GM23338 (cell line): Measurements from ENCODE around the gene COG7. TPM values are rescaled to one million over a fixed set of nuclear protein-coding genes. Genes with fewer than 3 reads are reported as not detected.

Source experiments
- ATAC-seq: fragments of 200-7000 bp; cut with Tn5 transposase; 3 replicates; pipeline ENCODE4 v1.9.1; 2020
- DNase-seq: peaks from one replicate; pipeline ENCODE4 v3.0.0-alpha.2; 2015; ENCODE audit warnings: low spot score
- H2AFZ ChIP-seq: fragments of 200-600 bp; sonication (generic); 2 replicates; pipeline ENCODE4 v1.8.0; 2016; ENCODE audit warnings: antibody characterized with exemption, mild to moderate bottlenecking, moderate library complexity
- H3F3A ChIP-seq: fragments of 200-600 bp; sonication (generic); replicated peaks from 2 replicates; pipeline ENCODE4 v1.8.0; 2017; ENCODE audit warnings: antibody characterized with exemption, mixed run types, low read depth
- H3K27ac ChIP-seq: fragments of 200-600 bp; sonication (generic); 2 replicates; pipeline ENCODE4 v1.6.1; 2016; ENCODE audit warnings: low read depth
- H3K27me3 ChIP-seq: fragments of 200-600 bp; sonication (generic); 2 replicates; pipeline ENCODE4 v1.8.0; 2016; ENCODE audit warnings: mild to moderate bottlenecking, mixed run types, moderate library complexity; ENCODE audit not compliant: insufficient read depth
- H3K36me3 ChIP-seq: fragments of 200-600 bp; sonication (generic); 2 replicates; pipeline ENCODE4 v1.8.0; 2016; ENCODE audit warnings: mild to moderate bottlenecking; ENCODE audit not compliant: insufficient read depth
- H3K4me1 ChIP-seq: fragments of 200-600 bp; sonication (generic); 2 replicates; pipeline ENCODE4 v1.8.0; 2016; ENCODE audit warnings: mild to moderate bottlenecking, moderate library complexity; ENCODE audit not compliant: insufficient read depth
- H3K4me2 ChIP-seq: fragments of 200-600 bp; sonication (generic); 2 replicates; pipeline ENCODE4 v1.7.1; 2017; ENCODE audit warnings: mixed run types
- H3K4me3 ChIP-seq: fragments of 200-600 bp; sonication (generic); 2 replicates; pipeline ENCODE4 v1.6.1; 2016; ENCODE audit warnings: mixed run types
- H3K79me2 ChIP-seq: fragments of 200-600 bp; sonication (generic); replicated peaks from 2 replicates; pipeline ENCODE4 v1.8.0; 2017; ENCODE audit warnings: mild to moderate bottlenecking; ENCODE audit not compliant: insufficient read depth
- H3K9me2 ChIP-seq: fragments of 200-600 bp; sonication (generic); 2 replicates; pipeline ENCODE4 v1.8.0; 2017; ENCODE audit not compliant: insufficient read depth
- H4K20me1 ChIP-seq: fragments of 200-600 bp; sonication (generic); replicated peaks from 2 replicates; pipeline ENCODE4 v1.8.0; 2017; ENCODE audit warnings: mild to moderate bottlenecking; ENCODE audit not compliant: insufficient read depth
- H3K27ac Mint-ChIP-seq: 2 replicates; pipeline ENCODE4 v1.8.0; 2020; ENCODE audit warnings: inconsistent platforms, mild to moderate bottlenecking, moderate library complexity, mixed read lengths
- H3K27me3 Mint-ChIP-seq: 3 replicates; pipeline ENCODE4 v1.8.0; 2022; ENCODE audit warnings: low read depth, mild to moderate bottlenecking, moderate library complexity, mixed read lengths, inconsistent platforms; ENCODE audit not compliant: insufficient read depth, poor library complexity
- H3K36me3 Mint-ChIP-seq: 3 replicates; pipeline ENCODE4 v1.8.0; 2021; ENCODE audit warnings: low read depth, mild to moderate bottlenecking, inconsistent platforms, moderate library complexity, mixed read lengths
- H3K4me1 Mint-ChIP-seq: 3 replicates; pipeline ENCODE4 v1.8.0; 2020; ENCODE audit warnings: mild to moderate bottlenecking, inconsistent platforms, mixed read lengths
- H3K4me3 Mint-ChIP-seq: 3 replicates; pipeline ENCODE4 v1.8.0; 2021; ENCODE audit warnings: moderate library complexity, mild to moderate bottlenecking, inconsistent platforms, mixed read lengths
- H3K9me3 Mint-ChIP-seq: 3 replicates; pipeline ENCODE4 v1.8.0; 2020; ENCODE audit warnings: moderate library complexity, mild to moderate bottlenecking, inconsistent platforms, mixed read lengths
- CREB1 ChIP-seq: fragments of 250-450 bp; sonication (Bioruptor Pico); IDR thresholded peaks from 2 replicates; pipeline ENCODE4 v1.5.0; 2020; ENCODE audit warnings: low read depth, mild to moderate bottlenecking, moderate library complexity
- CTCF ChIP-seq, 2 experiments: fragments of 200-600 bp in 1 of 2; sonication (generic) in 1 of 2; conservative IDR thresholded peaks; 2 replicates each; pipeline versions ENCODE4 v1.5.1 to v1.6.1; 2016 to 2017; ENCODE audit warnings: antibody characterized with exemption in 2 of 2, low read depth in 2 of 2, mild to moderate bottlenecking in 2 of 2, moderate library complexity in 1 of 2
- ETS1 ChIP-seq: IDR thresholded peaks from 2 replicates; pipeline ENCODE4 v1.6.1; 2016; ENCODE audit warnings: antibody characterized with exemption
- EZH2 ChIP-seq: fragments of 200-600 bp; sonication (generic); IDR thresholded peaks from one replicate; pipeline ENCODE4 v1.8.0; 2017; ENCODE audit warnings: antibody characterized with exemption, mild to moderate bottlenecking, low read depth; ENCODE audit not compliant: unreplicated experiment
- EZH2phosphoT487 ChIP-seq: fragments of 200-600 bp; sonication (generic); IDR thresholded peaks from one replicate; pipeline ENCODE4 v1.8.1; 2018; ENCODE audit warnings: antibody characterized with exemption; ENCODE audit not compliant: unreplicated experiment
- JUNB ChIP-seq: IDR thresholded peaks from one replicate; pipeline ENCODE4 v1.6.1; 2016; ENCODE audit warnings: antibody characterized with exemption; ENCODE audit not compliant: unreplicated experiment
- NANOG ChIP-seq: IDR thresholded peaks from 2 replicates; pipeline ENCODE4 v1.6.1; 2016; ENCODE audit warnings: antibody characterized with exemption, borderline replicate concordance
- POLR2AphosphoS5 ChIP-seq: IDR thresholded peaks from 2 replicates; pipeline ENCODE4 v1.6.1; 2016; ENCODE audit warnings: antibody characterized with exemption, low read depth
- REST ChIP-seq: IDR thresholded peaks from one replicate; pipeline ENCODE4 v1.6.1; 2018; ENCODE audit warnings: antibody characterized with exemption; ENCODE audit not compliant: unreplicated experiment
- STAT1 ChIP-seq: IDR thresholded peaks from one replicate; pipeline ENCODE4 v1.6.1; 2016; ENCODE audit warnings: antibody characterized with exemption; ENCODE audit not compliant: unreplicated experiment
- ZNF114 ChIP-seq: fragments of 250-450 bp; sonication (Bioruptor Pico); IDR thresholded peaks from 2 replicates; pipeline ENCODE4 v1.5.0; 2020; ENCODE audit warnings: mild to moderate bottlenecking, moderate library complexity
- ZNF331 ChIP-seq: fragments of 250-450 bp; sonication (Bioruptor Pico); IDR thresholded peaks from 2 replicates; pipeline ENCODE4 v1.5.0; 2020; ENCODE audit warnings: low read depth, mild to moderate bottlenecking, moderate library complexity
- ZNF462 ChIP-seq: fragments of 250-450 bp; sonication (Bioruptor Pico); IDR thresholded peaks from 2 replicates; pipeline ENCODE4 v1.5.0; 2020; ENCODE audit warnings: mild to moderate bottlenecking, moderate library complexity
- polyA plus RNA-seq: library from polyadenylated mRNA; unstranded; fragments of >200 nt; fragmentation: Nextera tagmentation; extraction: Ambion mirVana; gene quantifications from 2 replicates; pipeline ENCODE4 v1.2.1, GENCODE V29; 2016
- total RNA-seq: library from RNA; depleted of rRNA; stranded (reverse); fragments of >200 nt; shearing (Covaris generic); gene quantifications from 2 replicates; pipeline ENCODE4 v1.2.3, GENCODE V29; 2014

COG7 gene
- total and polyA plus RNA-seq, 2 experiments from 2014 or later: 9.2 to 20.0 TPM

GRCh38 chr16:23491490-23492391 lies 38.8 kb upstream of the COG7 start:
- peaks cover 90% of the 10 kb centered on the region for H3K36me3 Mint-ChIP-seq
- Histone ChIP-seq H2AFZ (no peak overlapping the region), H3K79me2 (peaks cover 12% of the 10 kb centered on the region), H3K27ac (peak overlapping the region; percentile 75), H3K4me3 (no peak overlapping the region), H4K20me1 (peaks cover 26% of the 10 kb centered on the region), H3K27me3 (no peaks in the 10 kb centered on the region), H3K9me2 (no peaks in the 10 kb centered on the region), H3K4me1 (no peaks in the 10 kb centered on the region), H3K36me3 (peaks cover 69% of the 10 kb centered on the region), H3K4me2 (peak overlapping the region; percentile 29; the same call in 1 of the 2 replicates), H3F3A (no peaks in the 10 kb centered on the region)
- ATAC-seq (no peak), DNase-seq (no peak)
- no peak overlapping the region for H3K4me3 Mint-ChIP-seq
- H3K27me3 Mint-ChIP-seq: peaks cover 1% of the 10 kb centered on the region
- no peak for TF ChIP-seq CTCF (conservative IDR thresholded peaks at IDR 0.05; ENCODE audit: low read depth in 2 of 2)
- no peak for TF ChIP-seq ZNF331 (CRISPR knock-in tag)
- no peak for TF ChIP-seq ZNF462
- no peak for TF ChIP-seq STAT1
- TF ChIP-seq ETS1: no peak
- TF ChIP-seq CREB1 (CRISPR knock-in tag): no peak
- TF ChIP-seq JUNB: no peak
- no peak for TF ChIP-seq REST
- TF ChIP-seq EZH2phosphoT487: no peak
- no peak for TF ChIP-seq EZH2
- TF ChIP-seq NANOG: no peak
- no peak for TF ChIP-seq POLR2AphosphoS5
- TF ChIP-seq ZNF114 (CRISPR knock-in tag): no peak
- H3K9me3 Mint-ChIP-seq: no peaks in the 10 kb centered on the region
- H3K4me1 Mint-ChIP-seq: peaks cover 5% of the 10 kb centered on the region; the same call in 1 of the 3 replicates
- H3K27ac Mint-ChIP-seq: peak overlapping the region; percentile 88
